Parathyroid adenoma (tissue), 2 donors: ENCODE results near the gene FRMD4A.

Experiments
- H2AFZ ChIP-seq: fragments of 300-600 bp; sonication (generic); one replicate; pipeline ENCODE4 v1.7.0; 2017; ENCODE audit warnings: antibody characterized with exemption, mild to moderate bottlenecking
- H3K27ac ChIP-seq: fragments of 300-600 bp; sonication (generic); one replicate; pipeline ENCODE4 v1.7.0; 2017
- H3K27me3 ChIP-seq: fragments of 300-600 bp; sonication (generic); one replicate; pipeline ENCODE4 v1.7.0; 2017; ENCODE audit warnings: low read length; ENCODE audit not compliant: control insufficient read depth, insufficient read depth
- H3K36me3 ChIP-seq: fragments of 300-600 bp; sonication (generic); one replicate; pipeline ENCODE4 v1.7.0; 2017; ENCODE audit warnings: low read length; ENCODE audit not compliant: control insufficient read depth, insufficient read depth
- H3K4me1 ChIP-seq: fragments of 300-600 bp; sonication (generic); one replicate; pipeline ENCODE4 v1.7.0; 2017; ENCODE audit warnings: control low read depth
- H3K4me2 ChIP-seq: fragments of 300-600 bp; sonication (generic); one replicate; pipeline ENCODE4 v1.7.0; 2017; ENCODE audit warnings: low read length
- H3K4me3 ChIP-seq: fragments of 300-600 bp; sonication (generic); one replicate; pipeline ENCODE4 v1.7.0; 2017; ENCODE audit warnings: low read depth, low read length
- H3K79me2 ChIP-seq: fragments of 300-600 bp; sonication (generic); one replicate; pipeline ENCODE4 v1.7.0; 2017; ENCODE audit warnings: control low read depth
- H3K9ac ChIP-seq: fragments of 300-600 bp; sonication (generic); one replicate; pipeline ENCODE4 v1.7.0; 2017; ENCODE audit warnings: mild to moderate bottlenecking
- H3K9me3 ChIP-seq: fragments of 300-600 bp; sonication (generic); one replicate; pipeline ENCODE4 v1.7.0; 2017; ENCODE audit warnings: low read length; ENCODE audit not compliant: control insufficient read depth
- CTCF ChIP-seq: fragments of 300-600 bp; sonication (generic); IDR thresholded peaks from one replicate; pipeline ENCODE4 v1.7.0; 2017; ENCODE audit warnings: antibody characterized with exemption, mild to moderate bottlenecking
- donor health status: primary hyperparathyroidism.

The FRMD4A gene

DNA sequence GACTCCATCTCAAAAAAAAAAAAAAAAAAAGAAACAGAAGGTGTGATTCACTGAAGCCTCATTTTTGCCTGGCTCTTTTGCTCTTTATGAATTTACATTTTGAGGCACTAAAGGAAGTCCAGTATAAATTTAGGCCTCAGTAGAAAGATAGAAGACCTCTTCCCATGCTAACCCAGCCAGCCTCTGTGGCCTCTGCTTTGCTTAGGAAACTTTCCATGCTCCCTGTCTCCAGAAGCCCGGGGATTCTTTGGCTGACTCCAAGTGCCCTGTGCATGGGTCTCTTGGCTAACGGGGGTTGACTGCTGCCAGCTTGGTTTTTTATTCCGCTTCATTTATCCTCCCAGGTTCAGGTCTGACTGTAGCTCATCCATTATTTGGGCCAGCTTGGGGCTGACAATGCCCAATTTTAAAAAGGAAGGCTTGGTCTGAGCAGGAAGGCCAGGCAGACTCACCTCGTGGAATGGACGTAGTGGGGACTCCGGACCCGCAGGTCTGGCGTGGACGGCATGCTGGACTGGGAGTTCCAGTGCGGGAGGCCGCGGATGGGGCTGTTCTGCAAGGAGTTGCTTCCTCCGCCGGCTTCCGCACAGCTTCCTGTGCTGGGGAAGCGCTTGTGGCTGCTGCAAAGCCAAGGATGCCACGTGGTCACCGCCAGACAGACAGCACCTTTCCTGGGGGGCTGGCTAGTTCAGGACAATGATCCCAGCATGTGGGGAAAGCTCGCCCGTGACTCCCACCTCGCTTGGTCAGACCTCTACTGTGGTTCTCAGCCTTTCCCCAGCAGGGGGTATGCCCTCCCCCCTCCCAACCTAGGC, 671.6 kb downstream of the FRMD4A start:
- Histone ChIP-seq H3K9ac (no peak overlapping the region), H3K27ac (no peak overlapping the region), H3K27me3 (no peaks in the 10 kb centered on the region), H3K79me2 (no peaks in the 10 kb centered on the region), H3K4me2 (no peak overlapping the region), H3K4me3 (no peak overlapping the region), H2AFZ (no peak overlapping the region), H3K36me3 (no peaks in the 10 kb centered on the region), H3K9me3 (no peaks in the 10 kb centered on the region), H3K4me1 (peaks cover 4% of the 10 kb centered on the region)
- TF ChIP-seq CTCF: no peak

DNA sequence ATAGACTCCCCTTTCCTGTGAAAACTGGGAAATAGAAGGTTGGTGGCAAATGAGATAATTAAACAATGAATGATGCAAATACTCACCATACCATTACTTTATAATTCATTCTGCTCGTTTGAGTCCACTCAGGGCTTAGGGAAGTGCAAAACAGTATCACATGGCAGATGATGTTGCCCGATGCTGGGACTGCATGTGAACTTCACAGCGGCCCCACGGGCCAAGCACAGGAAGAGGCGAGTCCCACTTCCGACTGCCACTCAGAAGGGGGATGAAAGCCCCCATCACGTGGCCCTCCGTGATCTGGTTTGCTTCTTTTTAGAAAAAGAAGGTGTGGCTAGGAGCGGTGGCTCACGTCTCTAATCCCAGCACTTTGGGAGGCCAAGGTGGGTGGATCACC, 672.5 kb downstream of the FRMD4A start:
- Histone ChIP-seq H3K79me2 (no peaks in the 10 kb centered on the region), H2AFZ (no peak overlapping the region), H3K9ac (no peak overlapping the region), H3K9me3 (no peaks in the 10 kb centered on the region), H3K4me3 (no peak overlapping the region), H3K4me1 (peaks cover 4% of the 10 kb centered on the region), H3K27ac (no peak overlapping the region), H3K36me3 (no peaks in the 10 kb centered on the region), H3K4me2 (no peak overlapping the region), H3K27me3 (no peaks in the 10 kb centered on the region)
- no peak for TF ChIP-seq CTCF

DNA sequence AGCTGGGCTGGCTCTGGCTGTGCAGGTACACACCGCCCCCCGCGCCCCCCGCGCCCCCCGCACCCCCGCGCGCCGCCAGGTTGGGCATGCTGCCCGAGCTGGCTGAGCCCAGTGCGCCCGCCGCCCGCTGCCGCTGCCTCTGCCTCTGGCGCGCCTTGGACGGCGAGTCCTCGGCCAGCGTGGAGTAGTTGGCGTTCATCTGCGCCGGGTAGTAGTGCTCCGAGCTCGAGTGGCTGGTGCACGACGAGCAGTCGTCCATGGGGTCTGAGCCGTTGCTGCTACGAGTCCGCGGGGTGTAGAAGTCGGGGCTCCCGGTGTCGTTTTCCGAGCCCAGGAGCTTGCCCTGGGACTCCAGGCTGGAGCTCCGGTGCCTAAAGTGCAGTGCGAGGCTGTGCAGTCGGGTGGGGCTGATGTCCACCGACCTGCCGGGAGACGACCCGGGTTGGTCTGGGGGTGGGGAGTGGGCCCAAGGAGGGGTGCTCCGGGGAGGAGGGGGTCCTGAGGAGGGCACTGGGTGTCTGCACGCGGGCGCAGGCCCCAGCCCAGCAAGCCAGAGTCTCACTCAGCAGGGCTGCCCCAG, 673.5 kb downstream of the FRMD4A start:
- no peaks in the 10 kb centered on the region for H3K27me3 ChIP-seq
- no peaks in the 10 kb centered on the region for H3K36me3 ChIP-seq
- H3K9ac ChIP-seq: no peak overlapping the region
- H3K9me3 ChIP-seq: no peaks in the 10 kb centered on the region
- TF ChIP-seq CTCF: no peak
- H2AFZ ChIP-seq: no peak overlapping the region
- no peak overlapping the region for H3K27ac ChIP-seq
- no peak overlapping the region for H3K4me3 ChIP-seq
- H3K4me2 ChIP-seq: no peak overlapping the region
- no peaks in the 10 kb centered on the region for H3K79me2 ChIP-seq
- peaks cover 4% of the 10 kb centered on the region for H3K4me1 ChIP-seq

DNA sequence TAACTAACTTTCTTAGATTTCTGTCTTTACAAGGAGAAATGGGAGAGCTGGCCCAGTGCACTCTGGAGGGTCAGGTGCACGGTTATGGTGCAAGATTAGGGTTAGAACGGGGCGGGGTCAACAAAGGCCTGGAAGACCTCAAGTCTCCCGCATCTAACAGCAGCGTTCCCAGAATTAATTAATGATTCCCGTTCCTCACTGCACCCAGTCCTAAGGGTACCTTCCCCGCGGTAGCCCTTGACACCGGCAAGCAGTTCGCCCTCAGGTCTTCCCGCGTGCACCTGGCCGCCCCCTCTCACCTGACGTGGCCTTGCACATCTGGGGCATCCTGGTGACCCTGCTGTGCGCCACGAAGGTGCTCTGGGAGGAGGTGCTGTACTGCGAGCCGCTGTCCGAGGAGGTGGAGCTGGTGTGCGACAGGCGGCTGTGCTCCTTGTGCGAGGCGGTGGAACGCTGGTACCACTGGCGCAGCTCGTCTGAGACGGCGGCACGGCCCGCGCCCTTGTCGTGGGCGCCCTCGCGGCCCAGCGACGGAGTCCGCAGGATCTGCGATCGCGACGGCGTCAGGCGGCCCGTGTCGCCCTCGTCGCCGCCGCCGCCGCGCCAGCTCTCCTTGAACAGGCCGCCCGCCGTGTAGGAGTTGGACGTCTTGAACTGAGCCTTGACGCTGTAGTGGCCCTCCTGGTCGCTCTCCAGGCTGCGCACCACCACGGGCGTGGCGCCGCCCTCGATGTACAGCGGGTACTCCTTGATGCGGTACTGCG, 674.2 kb downstream of the FRMD4A start:
- no peak overlapping the region for H3K4me2 ChIP-seq
- no peak overlapping the region for H3K9ac ChIP-seq
- H3K79me2 ChIP-seq: no peaks in the 10 kb centered on the region
- no peak overlapping the region for H3K27ac ChIP-seq
- H3K9me3 ChIP-seq: no peaks in the 10 kb centered on the region
- H3K4me1 ChIP-seq: peaks cover 4% of the 10 kb centered on the region
- no peak overlapping the region for H2AFZ ChIP-seq
- H3K27me3 ChIP-seq: no peaks in the 10 kb centered on the region
- no peak for TF ChIP-seq CTCF
- H3K36me3 ChIP-seq: no peaks in the 10 kb centered on the region
- no peak overlapping the region for H3K4me3 ChIP-seq
